ENCODE results near the gene STAG1.

- TF ChIP-seq RAD21 (CRISPR knock-in tag; IDR thresholded peaks at IDR 0.05) (no peak), GTF3A (CRISPR knock-in tag; conservative IDR thresholded peaks at IDR 0.05) (no peak), ZNF232 (CRISPR knock-in tag; IDR thresholded peaks at IDR 0.05; ENCODE audit: borderline replicate concordance) (no peak), BRCA1 (CRISPR knock-in tag; IDR thresholded peaks at IDR 0.05) (no peak), JUND (CRISPR knock-in tag; IDR thresholded peaks at IDR 0.05) (no peak), MAX (IDR thresholded peaks at IDR 0.05) (no peak), SMAD9 (CRISPR knock-in tag; IDR thresholded peaks at IDR 0.05) (no peak), ETV6 (CRISPR knock-in tag; conservative IDR thresholded peaks at IDR 0.05) (no peak), NR2F6 (IDR thresholded peaks at IDR 0.05) (no peak), NR2F6 (CRISPR knock-in tag; IDR thresholded peaks at IDR 0.05) (no peak), FOXA1 (IDR thresholded peaks at IDR 0.05) (no peak), FOXA1 (CRISPR knock-in tag; IDR thresholded peaks at IDR 0.05) (no peak), TAF1 (CRISPR knock-in tag; IDR thresholded peaks at IDR 0.05) (no peak), ZNF747 (CRISPR knock-in tag; IDR thresholded peaks at IDR 0.05; ENCODE audit: borderline replicate concordance) (no peak), ATF3 (CRISPR knock-in tag; IDR thresholded peaks at IDR 0.05) (no peak)
Measured at GRCh38 chr3:136516656-136517055, 235.5 kb downstream of the STAG1 start.

All from HepG2 (cell line).